OCI-LY3 (cell line): ENCODE results near the gene CALU.

ENCODE experiments used
- EZH2phosphoT487 ChIP-seq: fragments of 200-600 bp; shearing (Covaris generic); IDR thresholded peaks from 2 replicates; pipeline ENCODE4 v1.6.1; 2018; ENCODE audit warnings: antibody characterized with exemption, mixed run types, low read depth
- TF ChIP-seq, protein P1 (sequence below): fragments of 200-600, 300-600 bp; sonication (generic); IDR thresholded peaks from 2 replicates; pipeline ENCODE4 v1.5.1; 2014; ENCODE audit warnings: antibody characterized with exemption, low read length, low read depth

DNA sequence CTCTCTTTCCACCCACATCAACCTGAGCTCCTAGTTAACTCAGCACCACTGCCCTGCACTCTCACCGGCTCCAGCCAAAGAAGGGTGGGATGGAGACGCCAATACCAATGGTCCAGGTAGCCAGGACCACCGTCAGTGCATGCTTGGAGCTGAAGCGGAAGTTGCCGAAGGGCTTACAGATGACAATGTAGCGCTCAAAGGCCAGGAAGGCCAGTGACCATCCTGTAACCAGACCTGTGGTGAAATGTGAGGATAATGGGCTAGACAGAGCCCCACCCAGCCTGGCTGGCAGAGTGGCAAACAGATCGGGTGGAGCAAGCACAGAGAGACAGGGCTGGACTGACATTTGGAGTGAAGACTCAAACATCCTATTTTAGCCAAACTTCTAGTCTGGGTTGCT lies 35.8 kb downstream of the CALU start:
- TF ChIP-seq, protein P1, sequence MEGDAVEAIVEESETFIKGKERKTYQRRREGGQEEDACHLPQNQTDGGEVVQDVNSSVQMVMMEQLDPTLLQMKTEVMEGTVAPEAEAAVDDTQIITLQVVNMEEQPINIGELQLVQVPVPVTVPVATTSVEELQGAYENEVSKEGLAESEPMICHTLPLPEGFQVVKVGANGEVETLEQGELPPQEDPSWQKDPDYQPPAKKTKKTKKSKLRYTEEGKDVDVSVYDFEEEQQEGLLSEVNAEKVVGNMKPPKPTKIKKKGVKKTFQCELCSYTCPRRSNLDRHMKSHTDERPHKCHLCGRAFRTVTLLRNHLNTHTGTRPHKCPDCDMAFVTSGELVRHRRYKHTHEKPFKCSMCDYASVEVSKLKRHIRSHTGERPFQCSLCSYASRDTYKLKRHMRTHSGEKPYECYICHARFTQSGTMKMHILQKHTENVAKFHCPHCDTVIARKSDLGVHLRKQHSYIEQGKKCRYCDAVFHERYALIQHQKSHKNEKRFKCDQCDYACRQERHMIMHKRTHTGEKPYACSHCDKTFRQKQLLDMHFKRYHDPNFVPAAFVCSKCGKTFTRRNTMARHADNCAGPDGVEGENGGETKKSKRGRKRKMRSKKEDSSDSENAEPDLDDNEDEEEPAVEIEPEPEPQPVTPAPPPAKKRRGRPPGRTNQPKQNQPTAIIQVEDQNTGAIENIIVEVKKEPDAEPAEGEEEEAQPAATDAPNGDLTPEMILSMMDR: no peak
- TF ChIP-seq EZH2phosphoT487: no peak
